GM11168 (cell line): ENCODE measurements around the gene BSPRY.
"Not testable (repeated sequence)": the region's sequence is repeated elsewhere in the genome, so short reads cannot be mapped to it uniquely, and the experiment has no call there.

Experiments
- in situ Hi-C: fragments of 300-500 bp; cut with MboI; formaldehyde crosslinking; loops from one replicate; pipeline ENCODE4 v1.12.0; 2022; ENCODE audit warnings: low sequenced_read_pairs; ENCODE audit not compliant: unreplicated experiment

Gene BSPRY

DNA sequence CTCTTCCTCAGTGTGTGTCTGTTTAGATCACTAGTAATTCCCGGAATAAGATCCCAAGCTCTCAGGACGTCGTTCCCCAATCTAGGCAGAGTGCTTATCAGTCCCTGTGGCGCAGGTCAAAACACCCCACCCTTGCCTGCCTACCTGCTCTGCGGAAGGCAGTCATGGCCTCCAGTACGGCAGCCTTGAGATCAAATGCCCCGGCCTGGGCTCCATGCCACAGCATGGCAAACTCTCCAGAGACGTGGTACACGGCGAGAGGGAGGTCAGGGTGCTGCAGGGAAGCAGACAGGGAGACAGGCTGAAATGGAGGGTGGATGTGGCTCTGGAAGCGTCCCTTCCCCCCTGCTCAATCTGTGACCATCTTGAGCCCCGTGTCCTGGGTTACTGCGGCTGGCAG, 39.5 kb downstream of the BSPRY start:
- in situ Hi-C loops = no loop called here

DNA sequence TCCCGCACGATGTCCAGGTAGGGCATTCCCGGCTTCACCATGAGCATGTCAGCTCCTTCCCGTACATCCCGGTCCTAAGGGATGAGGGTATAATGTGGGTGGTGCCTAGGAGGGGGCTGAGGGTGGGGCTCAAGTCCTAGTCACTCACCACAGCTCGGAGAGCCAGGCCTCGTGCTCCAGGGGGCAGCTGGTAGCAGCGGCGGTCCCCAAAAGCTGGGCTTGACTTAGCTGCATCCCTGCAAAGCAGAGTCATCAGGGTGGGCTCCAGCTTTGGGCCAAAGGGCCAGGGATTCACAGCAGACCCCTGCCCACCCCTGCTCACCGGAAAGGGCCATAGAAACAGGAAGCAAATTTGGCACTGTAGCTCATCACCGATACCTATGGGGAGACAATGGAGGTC, 40.1 kb downstream of the BSPRY start:
- in situ Hi-C loops = no loop called here

DNA sequence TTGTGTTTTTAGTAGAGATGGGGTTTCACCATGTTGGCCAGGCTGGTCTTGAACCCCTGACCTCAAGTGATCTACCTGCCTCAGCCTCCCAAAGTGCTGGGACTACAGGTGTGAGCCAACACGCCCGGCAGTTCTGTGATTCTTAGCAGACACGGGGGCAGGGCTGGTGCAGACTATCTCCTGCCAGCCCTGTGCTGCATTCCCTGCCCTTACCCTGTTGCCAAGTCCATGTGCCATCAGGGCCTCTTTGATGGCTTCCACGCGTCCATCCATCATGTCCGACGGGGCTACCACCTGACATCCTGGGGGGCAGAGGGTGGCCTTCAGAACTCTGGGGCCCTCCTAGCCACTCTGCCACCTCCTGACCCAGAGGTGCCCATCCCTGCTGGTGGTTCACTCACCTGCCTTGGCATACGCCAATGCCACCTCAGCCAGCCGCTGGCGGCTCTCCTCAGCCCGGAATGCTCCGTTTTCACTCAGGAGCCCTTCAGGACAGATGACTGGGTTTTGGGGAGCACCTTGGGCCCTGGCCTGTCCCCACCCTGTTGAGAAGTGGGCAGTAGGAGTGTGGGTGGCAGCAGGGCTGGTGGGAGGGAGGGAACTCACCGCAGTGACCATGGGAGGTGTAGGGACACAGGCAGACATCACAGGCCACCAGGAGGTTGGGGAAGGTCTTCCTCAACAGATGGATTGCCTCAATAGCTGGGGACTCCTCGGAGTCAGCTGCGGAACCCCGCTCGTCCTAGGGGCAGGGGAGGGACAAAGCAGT, 41.0 kb downstream of the BSPRY start:
- in situ Hi-C loops = no loop called here

DNA sequence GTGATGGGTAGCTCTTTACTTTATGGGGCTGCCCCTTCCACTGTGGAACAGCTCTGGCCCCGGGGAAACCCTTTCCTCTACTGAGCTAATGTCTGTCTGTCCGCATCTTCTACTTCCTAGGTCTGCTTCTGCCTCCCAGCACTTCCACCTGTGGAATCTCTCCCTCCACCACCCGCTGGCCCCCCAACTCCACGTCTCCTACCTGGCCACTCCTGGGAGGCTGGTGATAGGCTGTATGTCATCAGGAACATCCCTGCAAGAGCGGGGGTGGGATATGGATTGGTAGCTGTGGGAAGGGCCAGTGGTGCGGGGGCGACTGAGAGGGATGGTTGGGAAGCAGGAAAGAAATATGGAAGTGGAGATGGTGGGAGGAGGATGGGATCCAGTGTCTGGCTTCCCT, 42.6 kb downstream of the BSPRY start:
- in situ Hi-C loops = no loop called here

DNA sequence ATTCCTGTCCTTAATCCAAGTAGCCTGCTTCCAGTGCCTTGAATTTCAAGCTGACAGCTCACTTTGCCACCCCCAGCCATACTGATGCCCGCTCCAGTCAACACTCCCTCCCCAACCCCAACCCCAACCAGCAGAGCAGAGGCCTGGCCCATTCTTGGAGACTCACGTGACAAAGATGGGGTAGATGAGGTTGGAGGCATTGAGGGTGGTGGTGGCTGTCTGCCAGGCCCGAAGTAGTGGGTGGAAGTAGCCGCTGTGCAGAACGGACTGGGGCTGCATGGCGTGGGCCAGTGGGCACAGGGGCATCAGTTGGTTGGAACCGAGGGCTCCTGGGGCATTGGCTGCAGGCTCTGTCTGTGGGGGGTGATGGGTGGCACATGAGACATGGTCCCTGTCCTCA, 43.9 kb downstream of the BSPRY start:
- in situ Hi-C loops = no loop called here

DNA sequence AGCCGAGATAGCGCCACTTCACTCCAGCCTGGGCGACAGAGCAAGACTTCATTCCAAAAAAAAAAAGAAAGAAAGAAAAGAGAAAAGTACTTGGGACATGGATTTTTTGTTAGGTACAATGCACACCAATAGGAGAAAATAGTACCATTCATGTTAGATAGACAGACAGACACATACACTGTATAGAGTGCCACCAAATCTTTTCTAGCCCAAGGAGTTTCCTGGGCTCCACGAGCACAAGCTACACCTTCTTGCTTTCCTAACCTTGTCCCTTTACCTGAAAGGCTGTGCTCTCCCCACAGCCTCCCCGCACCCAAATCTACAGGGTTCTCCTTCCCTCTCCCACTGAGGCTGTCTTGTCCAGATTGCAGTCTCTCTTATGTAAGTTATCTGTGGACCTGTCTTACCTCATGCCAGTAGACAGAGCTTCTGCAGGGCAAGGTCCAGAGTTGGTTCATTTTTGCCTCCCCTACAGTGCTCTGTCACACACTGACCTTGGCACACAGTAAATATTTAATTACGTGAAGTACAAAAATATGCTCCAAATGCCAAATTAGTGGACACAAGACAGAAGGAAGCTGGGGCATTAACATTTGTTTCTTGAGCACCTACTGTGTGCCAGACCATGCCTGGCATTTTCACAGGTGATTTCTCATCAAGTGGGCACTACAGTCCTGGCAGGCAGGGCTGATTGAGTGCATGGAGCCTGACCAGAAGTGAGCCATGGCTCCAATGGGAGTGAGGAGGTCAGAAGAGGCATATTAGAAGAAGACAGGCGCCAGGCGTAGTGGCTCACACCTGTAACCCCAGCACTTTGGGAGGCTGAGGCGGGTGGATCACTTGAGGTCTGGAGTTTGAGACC, 45.9 kb downstream of the BSPRY start:
- in situ Hi-C loops = no loop called here

DNA sequence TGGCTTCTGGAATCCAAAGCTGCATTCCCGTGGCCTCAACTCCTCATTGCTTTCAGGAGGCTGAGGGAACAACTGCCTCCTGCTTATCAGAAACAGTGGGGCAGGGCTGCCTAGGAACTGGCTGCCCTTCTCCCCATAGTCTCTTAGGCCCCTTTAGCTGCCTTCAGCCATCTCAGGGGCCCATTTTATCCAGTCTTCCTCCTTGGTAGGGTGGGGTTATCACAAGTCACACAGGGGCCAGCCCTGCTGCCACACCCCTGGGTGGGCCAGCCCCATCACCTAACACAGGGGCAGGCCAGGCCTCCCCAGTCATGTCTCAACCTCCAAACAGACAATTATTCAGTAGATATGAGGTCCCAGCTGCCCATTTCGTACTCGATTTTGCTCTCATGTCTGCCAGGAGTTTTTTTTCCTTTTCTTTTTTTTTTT, 47.9 kb downstream of the BSPRY start:
- in situ Hi-C loops = no loop called here

DNA sequence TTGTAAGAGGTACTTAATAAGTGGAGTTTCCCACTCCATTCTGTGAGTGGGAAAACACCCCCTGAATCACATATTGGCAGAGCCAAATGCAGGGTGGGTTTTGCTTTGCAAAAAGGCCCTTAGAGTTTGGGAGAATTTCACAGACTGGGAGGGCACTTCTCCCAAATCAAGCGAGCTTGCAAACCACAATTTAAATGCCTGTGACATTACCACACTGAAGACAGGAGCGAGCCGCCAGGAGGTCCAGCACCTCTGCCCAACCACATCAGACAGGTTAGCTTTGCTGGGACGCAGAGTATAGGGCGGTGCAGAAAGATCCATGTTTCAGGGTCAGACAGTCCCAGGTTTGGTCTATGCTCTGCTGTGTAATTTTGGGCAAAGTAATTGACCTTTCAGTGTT, 49.5 kb downstream of the BSPRY start:
- in situ Hi-C loops = no loop called here

DNA sequence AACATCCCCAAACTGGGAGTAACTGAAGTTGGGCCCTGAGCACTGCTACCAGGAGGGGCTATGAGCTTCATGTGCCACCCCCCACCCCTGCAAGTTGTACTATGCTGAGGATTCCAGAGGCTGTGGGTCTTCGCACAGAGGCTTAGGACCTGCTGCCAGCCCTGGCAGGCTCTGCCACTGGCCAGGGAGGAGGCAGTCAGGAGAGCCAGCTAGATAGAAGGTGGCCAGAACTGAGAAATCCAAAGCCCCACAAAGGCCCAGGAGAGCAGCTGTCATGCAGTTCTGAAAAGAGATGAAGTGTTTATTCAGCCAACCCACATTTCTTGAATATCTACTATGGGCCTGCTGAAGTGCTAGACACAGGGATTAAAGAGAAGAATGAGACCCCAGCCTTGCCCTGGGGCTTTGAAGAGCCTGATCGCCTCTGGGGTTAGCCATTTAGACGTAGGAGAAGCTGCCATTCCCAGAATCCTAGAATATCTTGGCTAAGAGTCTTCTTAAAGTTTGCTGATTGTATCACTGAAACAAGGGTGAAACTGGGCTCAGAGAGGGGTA, 50.4 kb downstream of the BSPRY start:
- in situ Hi-C loops = no loop called here

DNA sequence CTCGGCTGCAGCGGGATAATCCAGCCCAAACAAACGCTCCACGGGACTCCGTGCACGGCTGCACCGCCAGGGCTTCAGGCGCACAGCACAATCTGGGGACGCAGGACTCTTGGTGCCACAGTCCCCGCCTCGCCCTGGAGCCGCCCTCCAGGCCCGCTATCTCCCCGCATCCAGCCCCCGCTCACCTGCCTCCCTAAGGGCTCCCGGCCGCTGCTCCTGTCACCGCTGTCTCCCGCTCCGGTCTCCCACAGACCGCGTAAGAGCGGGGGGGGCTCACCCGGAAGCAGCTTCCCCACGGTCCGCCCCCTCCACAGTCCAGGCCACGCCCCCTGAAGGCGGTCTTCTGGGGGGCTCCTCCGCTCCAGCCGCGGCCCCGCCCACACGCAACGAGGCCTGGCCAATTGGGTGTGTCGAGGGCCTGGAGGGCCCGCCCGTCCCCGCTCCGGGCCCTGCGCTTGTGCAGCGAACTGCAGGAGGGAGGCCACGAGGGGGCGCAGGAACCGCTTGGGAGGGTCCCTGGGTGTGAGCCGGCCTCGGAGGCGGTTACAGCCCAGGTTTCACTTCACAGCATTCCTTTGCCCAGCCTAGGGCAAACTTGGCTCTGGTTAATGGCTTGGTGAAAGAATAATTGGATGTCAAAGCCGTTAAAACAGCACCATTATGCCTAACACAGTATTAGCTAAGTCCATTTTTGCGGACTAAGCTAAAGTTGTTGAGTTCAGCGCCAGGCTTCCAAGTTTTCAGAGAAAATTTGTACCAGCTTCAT, 51.9 kb downstream of the BSPRY start, which contains the start of gene ALAD:
ALAD (minus strand) TSS at position 258 of the 766 bp plus-strand sequence. CDS start 7,725 bp downstream, outside the sequence.
- in situ Hi-C loops = no loop called here

DNA sequence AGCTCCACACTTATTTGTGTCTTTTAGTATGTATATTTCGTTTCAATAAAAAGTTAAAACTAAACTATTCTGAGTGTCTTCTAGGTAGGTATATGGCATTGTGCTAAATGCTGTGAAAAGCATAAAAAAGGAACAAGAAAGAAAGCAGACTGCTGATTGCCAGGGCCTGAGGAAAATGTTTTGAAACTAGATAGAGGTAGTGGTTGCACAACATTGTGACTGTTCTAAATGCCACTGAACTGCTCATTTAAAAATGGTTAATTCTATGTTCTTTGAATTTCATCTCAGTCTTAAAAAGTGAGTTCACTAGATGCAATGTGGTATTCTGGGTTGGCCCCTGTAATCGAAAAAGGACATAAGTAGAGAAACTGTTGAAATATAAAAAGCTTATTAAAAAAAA, 54.3 kb downstream of the BSPRY start:
- in situ Hi-C loops = no loop called here

DNA sequence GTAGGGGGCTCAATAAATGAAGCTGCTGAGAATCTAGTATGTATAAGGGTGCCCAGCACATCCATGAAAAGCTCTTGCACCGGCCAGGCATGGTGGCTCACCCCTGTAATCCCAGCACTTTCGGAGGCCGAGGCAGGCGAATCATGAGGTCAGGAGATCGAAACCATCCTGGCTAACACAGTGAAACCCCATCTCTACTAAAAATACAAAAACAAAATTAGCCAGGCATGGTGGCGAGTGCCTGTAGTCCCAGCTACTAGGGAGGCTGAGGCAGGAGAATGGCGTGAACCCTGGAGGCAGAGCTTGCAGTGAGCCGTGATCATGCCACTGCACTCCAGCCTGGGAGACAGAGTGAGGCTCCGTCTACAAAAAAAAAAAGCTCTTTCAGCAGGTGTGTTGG, 57.0 kb downstream of the BSPRY start:
- in situ Hi-C loops = not testable (repeated sequence)

DNA sequence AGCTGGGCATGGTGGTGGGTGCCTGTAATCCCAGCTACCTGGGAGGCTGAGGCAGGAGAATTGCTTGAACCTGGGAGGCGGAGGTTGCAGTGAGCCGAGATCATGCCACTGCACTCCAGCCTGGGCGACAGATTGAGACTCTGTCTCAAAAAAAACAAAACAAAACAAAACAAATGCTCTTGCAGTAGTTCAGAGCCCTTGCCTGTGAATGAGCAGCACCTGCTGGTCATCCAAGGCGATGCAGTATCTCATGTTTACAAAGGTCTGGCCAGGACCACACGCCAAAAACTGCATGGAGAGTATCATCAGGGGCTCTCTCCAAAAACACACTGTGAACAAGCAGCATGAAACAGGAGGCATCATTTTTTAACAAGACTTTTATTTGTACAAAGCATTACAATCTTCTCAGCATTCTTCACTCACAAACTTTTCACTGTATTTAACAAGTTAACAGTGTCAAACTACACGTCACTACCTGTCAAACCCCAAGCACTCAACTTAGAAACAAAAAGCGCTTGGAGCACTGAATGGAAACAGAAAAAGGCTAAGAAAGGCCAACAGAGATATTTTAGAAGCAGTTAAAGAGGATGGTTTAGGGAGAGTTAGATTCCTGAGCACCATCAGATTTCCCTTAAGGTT, 57.7 kb downstream of the BSPRY start:
- in situ Hi-C loops = not testable (repeated sequence)

DNA sequence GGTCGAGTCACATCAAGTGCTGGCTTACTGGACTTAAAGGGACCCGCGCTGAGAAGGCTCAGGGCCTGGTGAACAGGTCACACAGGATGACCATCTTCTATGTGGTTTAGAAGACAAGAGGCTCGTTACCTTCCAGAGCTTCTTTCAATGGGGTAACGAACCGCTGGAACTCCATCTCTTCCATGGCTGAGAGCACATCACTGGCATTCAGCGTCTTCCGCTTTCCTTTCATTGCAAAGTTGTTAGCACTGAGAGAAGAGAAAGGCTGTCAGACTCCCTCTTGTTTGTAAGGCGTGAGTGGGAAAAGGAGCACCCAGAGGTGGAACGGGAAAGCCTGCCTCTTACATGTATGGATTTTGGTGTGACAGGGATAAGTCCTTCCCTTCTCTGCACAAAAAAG, 60.1 kb downstream of the BSPRY start:
- in situ Hi-C loops = no loop called here

DNA sequence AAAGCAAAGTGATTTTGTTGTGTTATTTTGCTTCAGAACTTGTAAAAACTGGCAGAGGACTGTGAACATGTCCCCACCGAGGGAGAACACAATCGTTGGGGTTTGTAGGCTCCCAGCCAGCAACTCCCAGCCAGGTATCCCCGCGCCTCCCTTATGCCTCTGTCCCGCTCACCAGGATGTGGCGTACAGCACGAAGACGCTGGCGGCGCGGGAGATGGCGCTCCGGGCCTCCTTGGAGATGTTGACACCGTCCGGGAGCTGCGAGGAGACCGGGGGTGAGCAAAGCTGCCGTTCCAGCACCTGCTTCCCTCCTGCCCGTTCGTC, 60.5 kb downstream of the BSPRY start:
- in situ Hi-C loops = no loop called here

DNA sequence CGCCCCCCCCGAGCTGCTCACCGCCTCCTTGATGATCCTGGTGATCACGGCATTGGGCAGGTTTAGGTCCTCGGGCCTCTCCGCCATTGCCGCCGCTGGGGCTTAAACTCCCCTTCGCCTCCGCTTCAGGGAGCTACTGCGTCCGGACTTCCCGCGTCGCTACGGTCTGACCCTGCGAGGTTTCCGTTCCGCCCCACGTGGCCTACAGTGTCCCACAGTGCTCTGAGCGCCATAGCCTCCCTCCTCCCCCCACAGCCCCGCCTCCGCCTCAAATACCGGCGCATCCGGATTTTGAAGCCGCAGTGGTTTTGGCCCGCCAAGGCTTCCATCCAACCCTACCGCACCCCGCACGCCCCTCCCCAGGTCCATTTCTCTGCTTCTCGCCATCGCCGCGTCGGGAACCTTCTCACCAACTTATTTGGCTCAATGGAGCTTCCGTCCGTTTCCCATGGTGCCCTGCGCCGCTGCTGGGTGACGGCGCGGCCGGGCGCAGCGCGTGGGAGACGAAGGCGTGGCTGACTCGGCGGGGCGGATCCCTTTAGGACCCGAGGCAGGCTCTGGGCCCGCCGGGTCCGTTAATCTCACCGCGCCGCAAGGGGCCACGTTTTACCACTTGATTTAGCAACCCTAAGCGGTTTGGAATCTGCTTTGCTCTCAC, 61.0 kb downstream of the BSPRY start, which contains the start of the genes C9orf43 and POLE3:
C9orf43 (plus strand) TSS at position 541 of the 658 bp plus-strand sequence. CDS start 2,747 bp downstream, outside the sequence.
POLE3 (minus strand) TSS at position 469 of the 658 bp plus-strand sequence; CDS start at position 87, 382 bp downstream.
- in situ Hi-C loops = no loop called here

DNA sequence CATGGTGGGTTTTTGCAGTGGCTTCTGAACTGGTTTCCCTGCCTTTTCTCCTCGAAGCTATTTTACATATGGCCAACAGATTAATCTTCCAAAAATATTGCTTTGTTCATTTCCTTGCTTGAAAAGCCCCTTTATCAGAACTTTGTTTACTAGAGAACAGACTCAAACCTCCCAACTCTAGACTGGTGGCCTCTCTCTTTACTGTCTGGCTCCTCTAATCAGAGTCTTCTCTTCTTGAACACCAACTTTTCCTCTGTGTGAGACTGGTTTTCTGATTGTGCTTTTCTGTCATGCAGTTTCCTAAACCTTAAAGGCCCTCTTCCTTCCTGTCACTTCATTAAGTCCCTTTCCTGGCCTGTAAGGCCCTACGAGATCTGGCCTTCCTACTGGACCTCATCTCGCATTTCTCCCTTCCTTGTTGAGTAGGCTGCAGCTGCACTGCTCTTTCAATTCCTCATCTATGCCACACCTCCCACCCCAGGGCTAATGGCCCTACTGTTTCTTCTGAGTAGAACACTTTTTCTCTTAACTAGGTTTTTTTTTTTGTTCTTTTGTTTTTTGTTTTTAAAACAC, 66.9 kb downstream of the BSPRY start:
- in situ Hi-C loops = no loop called here

DNA sequence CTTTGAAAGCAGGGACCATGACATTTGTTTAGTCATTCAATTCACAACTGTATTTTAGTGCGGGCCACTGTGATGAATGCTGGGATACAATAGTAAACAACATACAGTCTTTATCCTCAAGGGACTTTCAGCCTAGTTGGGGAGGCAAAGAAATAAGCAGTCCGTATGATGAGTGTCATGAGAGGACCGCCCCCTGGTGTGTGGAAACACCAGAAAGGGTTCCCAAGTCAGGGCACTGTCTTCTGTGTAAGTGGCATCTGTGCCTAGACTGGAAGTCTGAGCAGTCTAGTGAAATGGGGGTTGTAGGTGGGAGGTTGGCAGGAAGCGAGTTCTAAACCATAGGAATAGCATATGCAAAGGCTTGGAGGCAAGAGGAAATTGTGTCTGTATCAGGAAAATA, 68.0 kb downstream of the BSPRY start:
- in situ Hi-C loops = no loop called here
